NB4 (cell line): Measurements from ENCODE around the gene BHMT2.

Experiments
- DNase-seq: peaks from one replicate; pipeline ENCODE4 v3.0.0; 2010; ENCODE audit warnings: low read depth
- H3K4me3 ChIP-seq: one replicate; pipeline ENCODE4 v1.5.1; 2011; ENCODE audit warnings: mild to moderate bottlenecking, low read depth, low read length, moderate library complexity
- CTCF ChIP-seq: IDR thresholded peaks from one replicate; pipeline ENCODE4 v1.5.1; 2012; ENCODE audit warnings: low read depth, low read length
- MAX ChIP-seq: IDR thresholded peaks from 2 replicates; pipeline ENCODE4 v1.6.1; 2011; ENCODE audit warnings: low read depth, low read length
- MYC ChIP-seq: IDR thresholded peaks from 2 replicates; pipeline ENCODE4 v1.6.1; 2011; ENCODE audit warnings: low read depth, low read length
- POLR2A ChIP-seq: IDR thresholded peaks from 2 replicates; pipeline ENCODE4 v1.6.1; 2011; ENCODE audit warnings: mild to moderate bottlenecking; ENCODE audit not compliant: insufficient read length; ENCODE audit errors: extremely low read depth

The BHMT2 gene

GRCh38 chr5:79105868-79106267 is 36.3 kb downstream of the BHMT2 start:
- TF ChIP-seq MYC (no peak), MAX (no peak), POLR2A (no peak), CTCF (no peak)
- DNase-seq, result no peak
- H3K4me3 ChIP-seq, result no peak overlapping the region

GRCh38 chr5:79107020-79107796 is 37.6 kb downstream of the BHMT2 start:
- peak; percentile 63 for DNase-seq
- H3K4me3 ChIP-seq, result no peak overlapping the region
- TF ChIP-seq MAX, result no peak
- no peak for TF ChIP-seq POLR2A
- TF ChIP-seq MYC, result no peak
- TF ChIP-seq CTCF, result no peak

- no peak overlapping the region for H3K4me3 ChIP-seq
- TF ChIP-seq POLR2A (no peak), MAX (no peak), MYC (no peak), CTCF (no peak)
Measured at GRCh38 chr5:79108086-79108485, 38.5 kb downstream of the BHMT2 start.

GRCh38 chr5:79108792-79109191 is 39.2 kb downstream of the BHMT2 start:
- no peak overlapping the region for H3K4me3 ChIP-seq
- DNase-seq, result no peak
- TF ChIP-seq MAX (no peak), CTCF (no peak), MYC (no peak), POLR2A (no peak)

More at GRCh38 chr5:79108086-79108485, 38.5 kb downstream of the BHMT2 start:
- DNase-seq, result no peak

- peak; percentile 30 for DNase-seq
- TF ChIP-seq MAX, result no peak
- TF ChIP-seq CTCF, result peak; percentile 69
- no peak overlapping the region for H3K4me3 ChIP-seq
Measured at GRCh38 chr5:79109527-79110492, 40.2 kb downstream of the BHMT2 start.
